ENCODE data around the gene SPDYE16. TPM values are rescaled to one million over a fixed set of nuclear protein-coding genes. Genes with fewer than 3 reads are reported as not detected.
"Not testable (repeated sequence)": the region's sequence is repeated elsewhere in the genome, so short reads cannot be mapped to it uniquely, and the experiment has no call there.

The SPDYE16 gene
- total and polyA plus RNA-seq, 2 donors: 0.23 TPM; not detected in 1

DNA sequence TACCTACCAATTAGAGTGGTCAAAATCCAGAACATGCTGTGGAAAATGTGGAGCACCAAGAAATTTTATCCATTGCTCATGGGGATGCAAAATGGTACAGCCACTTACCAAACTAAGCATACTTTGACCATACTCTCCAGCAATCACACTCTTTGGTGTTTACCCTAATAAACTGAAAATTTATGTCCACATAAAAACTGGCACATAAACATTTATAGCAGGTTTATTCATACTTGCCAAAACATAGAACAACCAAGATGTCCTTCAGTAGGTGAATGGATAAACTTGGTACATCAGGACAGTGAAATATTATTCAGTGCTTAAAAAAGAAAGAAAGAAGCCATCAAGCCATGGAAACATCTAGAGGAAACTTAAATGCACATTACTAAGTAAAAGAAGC, 24.7 kb upstream of the SPDYE16 start:
- H3K4me3 ChIP-seq (ENCODE audit: low read depth, low read length); H3K36me3 ChIP-seq (ENCODE audit: insufficient read depth); DNase-seq (ENCODE audit: extremely low spot score); H3K4me1 ChIP-seq (ENCODE audit: insufficient read depth); H3K27ac ChIP-seq (ENCODE audit: low read depth): not testable (repeated sequence)

DNA sequence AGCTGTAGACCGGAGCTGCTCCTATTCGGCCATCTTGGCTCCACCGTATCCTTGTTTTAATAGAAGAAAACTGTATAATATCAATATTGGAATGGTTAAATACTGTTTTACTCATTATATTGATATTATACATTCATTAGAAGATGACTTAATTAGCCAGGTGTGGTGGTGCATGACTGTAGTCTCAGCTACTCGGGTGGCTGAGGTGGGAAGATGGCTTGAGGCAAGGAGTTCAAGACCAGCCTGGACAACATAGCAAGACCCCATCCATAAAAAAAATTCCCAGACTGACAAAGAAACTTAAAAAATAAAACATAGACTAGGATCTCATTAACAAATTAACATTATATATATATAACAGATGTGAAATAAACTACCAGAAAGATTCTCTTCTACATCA, 24.2 kb upstream of the SPDYE16 start:
- not testable (repeated sequence) for DNase-seq (ENCODE audit: extremely low spot score); H3K4me1 ChIP-seq (ENCODE audit: insufficient read depth); H3K27ac ChIP-seq (ENCODE audit: low read depth); H3K36me3 ChIP-seq (ENCODE audit: insufficient read depth); H3K4me3 ChIP-seq (ENCODE audit: low read depth, low read length)
- 98% methylated on average over 2 of the region's 4 CpGs for WGBS

GRCh38 chr7:76565001-76565400, 21.9 kb upstream of the SPDYE16 start:
- not testable (repeated sequence) for H3K4me1 ChIP-seq (ENCODE audit: insufficient read depth); H3K4me3 ChIP-seq (ENCODE audit: low read depth, low read length)
- 96% methylated on average over 2 of the region's 3 CpGs for whole genome bisulfite sequencing

GRCh38 chr7:76561342-76561741, 18.2 kb upstream of the SPDYE16 start:
- 95% methylated on average over 3 of the region's 3 CpGs for WGBS
- not testable (repeated sequence) for H3K27ac ChIP-seq (ENCODE audit: low read depth); H3K4me3 ChIP-seq (ENCODE audit: low read depth, low read length); H3K4me1 ChIP-seq (ENCODE audit: insufficient read depth); DNase-seq (ENCODE audit: extremely low spot score); H3K36me3 ChIP-seq (ENCODE audit: insufficient read depth)

More at GRCh38 chr7:76565001-76565400, 21.9 kb upstream of the SPDYE16 start:
- H3K36me3 ChIP-seq (ENCODE audit: insufficient read depth); DNase-seq (ENCODE audit: extremely low spot score); H3K27ac ChIP-seq (ENCODE audit: low read depth): not testable (repeated sequence)

DNA sequence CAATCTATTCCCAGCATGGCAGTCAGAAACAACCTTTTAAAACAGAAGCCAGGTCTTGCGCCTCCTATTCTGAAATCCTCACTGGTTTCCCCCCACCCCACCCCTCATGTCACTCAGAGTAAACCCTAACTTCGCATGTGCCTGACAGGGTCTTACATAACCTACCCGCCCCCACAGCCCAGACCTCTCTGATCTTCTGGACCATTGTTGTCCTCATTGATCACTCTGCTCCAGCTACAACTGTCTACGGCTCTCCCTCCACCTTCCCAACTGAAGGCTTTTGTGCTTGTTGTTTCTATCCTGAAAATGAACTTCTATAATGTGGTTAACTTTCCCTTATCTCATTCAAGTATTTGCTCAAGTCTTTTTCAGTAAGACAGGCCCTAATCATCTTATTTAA, 17.1 kb upstream of the SPDYE16 start:
- not testable (repeated sequence) for H3K4me1 ChIP-seq (ENCODE audit: insufficient read depth); H3K27ac ChIP-seq (ENCODE audit: low read depth); H3K4me3 ChIP-seq (ENCODE audit: low read depth, low read length); DNase-seq (ENCODE audit: extremely low spot score); H3K36me3 ChIP-seq (ENCODE audit: insufficient read depth)
- 85% methylated on average over 4 of the region's 4 CpGs for WGBS

DNA sequence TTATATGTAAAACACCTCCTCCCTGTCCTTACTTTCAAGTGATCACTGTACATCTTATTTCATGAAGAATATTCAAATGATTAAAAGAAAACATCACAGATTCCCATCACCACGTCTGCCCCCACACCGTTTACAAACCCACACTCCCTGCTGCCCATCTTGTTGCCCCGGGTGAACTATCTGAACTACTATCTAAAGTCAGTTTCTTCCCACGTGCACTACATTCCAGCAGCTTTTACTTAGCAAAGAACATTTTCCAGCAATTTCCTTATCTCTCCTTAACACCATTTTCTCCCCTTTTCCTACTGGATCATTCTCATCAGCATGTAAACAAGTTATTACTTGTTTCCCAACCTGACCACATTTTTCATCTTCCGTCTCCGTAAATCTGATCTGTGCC, 16.6 kb upstream of the SPDYE16 start:
- not testable (repeated sequence) for H3K36me3 ChIP-seq (ENCODE audit: insufficient read depth); DNase-seq (ENCODE audit: extremely low spot score); H3K4me1 ChIP-seq (ENCODE audit: insufficient read depth); H3K4me3 ChIP-seq (ENCODE audit: low read depth, low read length); H3K27ac ChIP-seq (ENCODE audit: low read depth)
- WGBS: 66% methylated on average over 6 of the region's 6 CpGs

DNA sequence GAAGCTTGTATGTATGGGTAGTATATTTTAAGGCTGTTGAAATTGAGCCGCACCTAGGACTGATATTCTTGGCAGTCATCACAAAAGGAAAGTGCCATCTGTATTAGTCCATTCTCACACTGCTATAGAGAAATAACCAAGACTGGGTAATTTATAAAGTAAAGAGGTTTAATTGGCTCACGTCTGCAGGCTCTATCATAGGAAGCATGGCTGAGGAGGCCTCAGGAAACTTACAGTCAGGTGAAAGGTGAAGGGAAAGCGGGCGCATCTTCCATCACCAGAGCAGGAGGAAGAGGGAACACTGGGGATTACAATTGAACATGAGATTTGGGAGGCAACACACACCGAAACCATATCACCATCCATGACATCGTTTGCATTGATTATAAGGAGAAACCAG, 8.9 kb upstream of the SPDYE16 start:
- not testable (repeated sequence) for H3K4me1 ChIP-seq (ENCODE audit: insufficient read depth); H3K4me3 ChIP-seq (ENCODE audit: low read depth, low read length); H3K36me3 ChIP-seq (ENCODE audit: insufficient read depth); H3K27ac ChIP-seq (ENCODE audit: low read depth); DNase-seq (ENCODE audit: extremely low spot score)
- WGBS: 89% methylated on average over 6 of the region's 6 CpGs

DNA sequence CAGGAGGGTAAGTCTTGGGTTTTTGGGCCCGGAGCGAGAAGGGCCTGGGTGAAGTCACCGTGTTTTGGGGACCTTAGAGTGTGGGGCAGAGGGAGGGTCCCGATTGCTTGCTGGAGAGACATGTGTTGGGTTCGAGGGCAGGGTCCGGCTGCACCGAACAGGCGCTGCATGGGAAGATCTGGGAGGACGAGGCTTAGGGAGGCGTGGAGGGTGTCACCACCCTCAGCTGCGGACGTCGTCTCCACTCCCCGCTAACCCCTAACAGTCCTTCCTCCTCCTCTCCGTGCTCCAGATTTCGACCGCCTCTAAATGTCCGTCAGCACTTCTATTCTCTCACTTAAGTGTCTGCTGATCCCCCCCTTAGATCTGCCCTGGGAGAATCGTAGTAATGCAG, 6.8 kb upstream of the SPDYE16 start:
- WGBS: under 1% methylated on average over 19 of the region's 19 CpGs
- not testable (repeated sequence) for H3K27ac ChIP-seq (ENCODE audit: low read depth); H3K36me3 ChIP-seq (ENCODE audit: insufficient read depth); DNase-seq (ENCODE audit: extremely low spot score); H3K4me1 ChIP-seq (ENCODE audit: insufficient read depth)
- H3K4me3 ChIP-seq (ENCODE audit: low read depth, low read length): peak overlapping the region; percentile 85

DNA sequence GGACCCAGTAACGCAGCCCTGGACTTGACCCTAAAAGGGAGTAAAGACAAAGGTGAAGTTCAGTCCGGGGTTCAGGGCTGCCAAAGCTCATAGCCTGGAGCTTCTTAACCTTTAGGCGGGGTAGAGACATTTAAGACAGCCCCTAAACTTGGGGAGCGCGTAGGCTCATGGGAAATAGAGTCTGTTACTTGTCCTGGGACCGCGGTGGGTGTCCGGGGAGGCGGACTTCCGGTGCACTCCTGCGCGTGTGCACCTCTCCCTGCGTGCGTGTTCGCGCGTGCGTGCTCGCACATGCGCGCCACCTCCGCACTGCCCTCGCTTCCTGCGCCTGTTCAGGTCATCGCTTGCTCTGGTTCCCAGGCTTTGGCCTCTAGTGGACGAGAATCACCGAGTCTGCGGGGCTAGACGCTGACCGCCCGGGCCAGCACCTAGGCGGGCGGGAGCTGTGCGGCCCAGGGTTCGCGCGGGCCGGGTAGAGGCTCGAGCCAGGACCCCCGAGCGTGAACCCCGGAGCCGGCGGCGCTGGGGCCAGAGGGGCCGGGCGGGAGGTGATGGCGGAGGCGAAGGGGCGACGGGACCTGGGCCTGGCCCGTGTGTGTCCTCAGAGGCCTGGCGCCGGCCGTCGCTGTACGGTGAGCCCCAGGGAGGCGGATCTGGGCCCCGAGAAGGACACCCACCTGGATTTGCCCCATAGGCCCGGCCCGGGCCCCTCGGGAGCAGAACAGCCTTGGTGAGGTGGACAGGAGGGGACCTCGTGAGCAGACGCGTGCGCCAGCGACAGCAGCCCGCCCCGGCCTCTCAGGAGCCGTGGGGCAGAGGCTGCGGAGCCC, 6.1 kb upstream of the SPDYE16 start:
- Histone ChIP-seq H3K4me3 (ENCODE audit: low read depth, low read length) (peak overlapping the region; percentile 85), H3K27ac (ENCODE audit: low read depth) (peak overlapping the region; percentile 84)
- DNase-seq (ENCODE audit: extremely low spot score): peak; percentile 81
- under 1% methylated on average over 71 of the region's 71 CpGs for WGBS
- H3K36me3 ChIP-seq (ENCODE audit: insufficient read depth); H3K4me1 ChIP-seq (ENCODE audit: insufficient read depth): not testable (repeated sequence)

- not testable (repeated sequence) for H3K4me3 ChIP-seq (ENCODE audit: low read depth, low read length); DNase-seq (ENCODE audit: extremely low spot score); H3K36me3 ChIP-seq (ENCODE audit: insufficient read depth); H3K4me1 ChIP-seq (ENCODE audit: insufficient read depth); H3K27ac ChIP-seq (ENCODE audit: low read depth)
- 84% methylated on average over 2 of the region's 2 CpGs for WGBS
Observed at GRCh38 chr7:76531643-76532042, 11.5 kb downstream of the SPDYE16 start.

DNA sequence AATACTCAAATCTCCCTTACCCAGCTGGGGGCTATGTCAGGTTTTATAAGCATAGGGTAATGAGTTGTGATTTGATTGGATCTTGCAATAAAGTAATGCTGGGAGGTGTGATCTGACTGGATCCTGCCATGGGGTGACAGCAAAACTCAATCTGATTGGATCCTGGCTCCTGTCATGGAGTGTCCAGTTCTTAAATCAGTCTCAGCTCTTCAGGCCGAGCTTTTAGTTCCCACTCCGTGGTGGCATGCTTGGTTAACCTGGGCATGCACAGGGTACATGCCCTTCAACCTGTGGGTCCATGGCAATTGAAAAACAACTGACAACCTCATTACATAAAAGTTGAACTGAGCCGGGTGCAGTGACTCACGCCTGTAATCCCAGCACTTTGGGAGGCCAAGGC, 16.9 kb downstream of the SPDYE16 start:
- not testable (repeated sequence) for H3K4me1 ChIP-seq (ENCODE audit: insufficient read depth); H3K36me3 ChIP-seq (ENCODE audit: insufficient read depth); DNase-seq (ENCODE audit: extremely low spot score); H3K27ac ChIP-seq (ENCODE audit: low read depth); H3K4me3 ChIP-seq (ENCODE audit: low read depth, low read length)
- WGBS: 77% methylated on average over 2 of the region's 4 CpGs

DNA sequence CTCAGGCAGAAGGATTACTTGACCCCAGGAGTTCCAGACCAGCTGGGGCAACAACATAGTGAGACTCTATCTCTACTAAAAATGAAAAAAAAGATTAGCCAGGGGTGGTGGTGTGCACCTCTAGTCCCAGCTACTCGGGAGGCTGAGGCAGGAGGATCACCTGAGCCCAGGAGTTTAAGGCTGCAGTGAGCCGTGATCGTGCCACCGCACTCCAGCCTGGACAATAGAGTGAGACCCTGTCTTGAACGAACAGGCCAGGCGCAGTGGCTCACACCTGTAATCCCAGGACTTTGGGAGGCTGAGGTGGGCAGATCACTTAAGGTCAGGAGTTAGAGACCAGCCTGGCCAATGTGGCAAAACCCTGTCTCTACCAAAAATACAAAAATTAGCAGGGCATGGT, 26.2 kb downstream of the SPDYE16 start:
- WGBS: 98% methylated on average over 6 of the region's 6 CpGs
- not testable (repeated sequence) for DNase-seq (ENCODE audit: extremely low spot score); H3K36me3 ChIP-seq (ENCODE audit: insufficient read depth); H3K4me1 ChIP-seq (ENCODE audit: insufficient read depth); H3K27ac ChIP-seq (ENCODE audit: low read depth); H3K4me3 ChIP-seq (ENCODE audit: low read depth, low read length)

GRCh38 chr7:76515999-76516443, 27.1 kb downstream of the SPDYE16 start:
- Histone ChIP-seq H3K27ac (ENCODE audit: low read depth) (no peak overlapping the region), H3K4me1 (ENCODE audit: insufficient read depth) (no peaks in the 10 kb centered on the region), H3K4me3 (ENCODE audit: low read depth, low read length) (no peak overlapping the region), H3K36me3 (ENCODE audit: insufficient read depth) (no peaks in the 10 kb centered on the region)
- WGBS: 9% methylated on average over 32 of the region's 32 CpGs
- DNase-seq (ENCODE audit: extremely low spot score): no peak

GRCh38 chr7:76514926-76515771, 27.9 kb downstream of the SPDYE16 start:
- Histone ChIP-seq H3K4me1 (ENCODE audit: insufficient read depth) (no peaks in the 10 kb centered on the region), H3K36me3 (ENCODE audit: insufficient read depth) (no peaks in the 10 kb centered on the region), H3K4me3 (ENCODE audit: low read depth, low read length) (no peak overlapping the region), H3K27ac (ENCODE audit: low read depth) (no peak overlapping the region)
- no peak for DNase-seq (ENCODE audit: extremely low spot score)
- 82% methylated on average over 16 of the region's 16 CpGs for WGBS
